Muscle layer of duodenum (tissue), 2 donors: ENCODE measurements around the gene FAM200C.

Source experiments
- H3K27ac ChIP-seq: one replicate; pipeline ENCODE4 v1.7.0; 2013; ENCODE audit warnings: mild to moderate bottlenecking, low read length
- H3K27me3 ChIP-seq: one replicate; pipeline ENCODE4 v1.7.0; 2013; ENCODE audit warnings: low read depth, mild to moderate bottlenecking, control low read depth, low read length
- H3K36me3 ChIP-seq, 2 donors: one replicate each; pipeline ENCODE4 v1.7.0; 2013; ENCODE audit warnings: low read length in 2 of 2, control low read depth in 1 of 2, mild to moderate bottlenecking in 1 of 2; ENCODE audit not compliant: insufficient read depth in 2 of 2, control insufficient read depth in 1 of 2
- H3K4me1 ChIP-seq, 2 donors: one replicate each; pipeline ENCODE4 v1.7.0; 2013; ENCODE audit warnings: low read length in 2 of 2, mild to moderate bottlenecking in 2 of 2, control low read depth in 1 of 2, moderate library complexity in 1 of 2; ENCODE audit not compliant: insufficient read depth in 2 of 2, control insufficient read depth in 1 of 2
- H3K4me3 ChIP-seq, 2 donors: one replicate each; pipeline ENCODE4 v1.7.0; 2013; ENCODE audit warnings: low read length in 2 of 2, low read depth in 1 of 2, mild to moderate bottlenecking in 1 of 2
- H3K9me3 ChIP-seq, 2 donors: one replicate each; pipeline ENCODE4 v1.7.0; 2013; ENCODE audit warnings: low read length in 2 of 2, control low read depth in 1 of 2, mild to moderate bottlenecking in 1 of 2; ENCODE audit not compliant: control insufficient read depth in 1 of 2
- donor health status: healthy.

FAM200C gene

GRCh38 chr5:160378330-160378729, 21.5 kb downstream of the FAM200C start:
- Histone ChIP-seq H3K9me3 (no peaks in the 10 kb centered on the region), H3K27me3 (no peaks in the 10 kb centered on the region), H3K4me1 (peaks cover 0 to 4% of the 10 kb centered on the region in 2 donors), H3K27ac (no peak overlapping the region), H3K4me3 (no peak overlapping the region), H3K36me3 (no peaks in the 10 kb centered on the region)

GRCh38 chr5:160377651-160378050, 22.2 kb downstream of the FAM200C start:
- no peaks in the 10 kb centered on the region for H3K36me3 ChIP-seq
- H3K4me3 ChIP-seq = no peak overlapping the region
- no peak overlapping the region for H3K27ac ChIP-seq
- H3K9me3 ChIP-seq = no peaks in the 10 kb centered on the region
- no peaks in the 10 kb centered on the region for H3K27me3 ChIP-seq
- peaks cover 0 to 4% of the 10 kb centered on the region in 2 donors for H3K4me1 ChIP-seq

GRCh38 chr5:160376416-160376815, 23.4 kb downstream of the FAM200C start:
- no peak overlapping the region for H3K27ac ChIP-seq
- H3K4me3 ChIP-seq = no peak overlapping the region
- H3K4me1 ChIP-seq = peaks cover 0 to 4% of the 10 kb centered on the region in 2 donors
- no peaks in the 10 kb centered on the region for H3K36me3 ChIP-seq
- H3K9me3 ChIP-seq = no peaks in the 10 kb centered on the region
- H3K27me3 ChIP-seq = no peaks in the 10 kb centered on the region

GRCh38 chr5:160375701-160376100, 24.2 kb downstream of the FAM200C start:
- no peak overlapping the region for H3K4me3 ChIP-seq
- H3K27me3 ChIP-seq = no peaks in the 10 kb centered on the region
- H3K36me3 ChIP-seq = no peaks in the 10 kb centered on the region
- H3K9me3 ChIP-seq = no peaks in the 10 kb centered on the region
- H3K27ac ChIP-seq = no peak overlapping the region
- peaks cover 0 to 4% of the 10 kb centered on the region in 2 donors for H3K4me1 ChIP-seq

- H3K27me3 ChIP-seq = no peaks in the 10 kb centered on the region
- no peaks in the 10 kb centered on the region for H3K36me3 ChIP-seq
- H3K27ac ChIP-seq = no peak overlapping the region
- peaks cover 0 to 4% of the 10 kb centered on the region in 2 donors for H3K4me1 ChIP-seq
- H3K4me3 ChIP-seq = no peak overlapping the region
- H3K9me3 ChIP-seq = no peaks in the 10 kb centered on the region
Observed at GRCh38 chr5:160375166-160375565, 24.7 kb downstream of the FAM200C start.

DNA sequence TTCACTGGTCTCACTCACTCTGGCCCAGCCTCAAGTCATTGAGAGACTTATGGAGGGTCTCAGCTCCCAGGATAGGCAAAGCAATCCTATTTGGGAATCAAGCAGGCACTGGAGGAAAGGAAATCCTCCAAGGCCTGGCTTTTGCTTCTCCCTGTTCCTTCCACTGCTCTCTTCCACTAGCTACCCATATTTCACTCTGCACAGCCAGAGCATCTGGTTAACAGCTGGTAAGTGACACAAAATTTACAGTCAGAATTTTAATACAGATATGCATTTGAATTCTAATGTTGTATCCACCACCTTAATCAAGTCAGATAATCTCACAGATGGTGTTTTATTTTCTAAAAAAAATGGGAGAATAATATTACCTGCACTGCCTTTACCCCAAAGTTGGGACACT, 28.6 kb downstream of the FAM200C start:
- Histone ChIP-seq H3K27me3 (no peaks in the 10 kb centered on the region), H3K4me1 (peaks cover 0 to 4% of the 10 kb centered on the region in 2 donors), H3K27ac (no peak overlapping the region), H3K9me3 (no peaks in the 10 kb centered on the region), H3K4me3 (no peak overlapping the region), H3K36me3 (no peaks in the 10 kb centered on the region)

DNA sequence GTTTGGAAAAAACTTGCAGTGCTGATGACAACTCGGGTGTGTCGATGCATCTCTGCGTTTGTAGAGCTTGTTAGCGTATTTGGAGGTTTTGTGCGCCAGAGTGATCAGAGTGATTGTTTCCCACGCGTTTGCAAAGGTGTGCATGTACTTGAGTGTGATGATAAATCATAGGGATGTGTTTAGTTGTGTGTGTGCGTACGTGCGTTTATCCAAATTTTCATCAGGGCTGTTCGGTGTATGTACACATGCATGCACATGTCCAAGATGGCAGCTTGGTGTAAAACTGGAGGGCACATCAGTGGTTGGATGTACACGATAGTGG, 29.2 kb downstream of the FAM200C start:
- H3K27ac ChIP-seq = no peak overlapping the region

DNA sequence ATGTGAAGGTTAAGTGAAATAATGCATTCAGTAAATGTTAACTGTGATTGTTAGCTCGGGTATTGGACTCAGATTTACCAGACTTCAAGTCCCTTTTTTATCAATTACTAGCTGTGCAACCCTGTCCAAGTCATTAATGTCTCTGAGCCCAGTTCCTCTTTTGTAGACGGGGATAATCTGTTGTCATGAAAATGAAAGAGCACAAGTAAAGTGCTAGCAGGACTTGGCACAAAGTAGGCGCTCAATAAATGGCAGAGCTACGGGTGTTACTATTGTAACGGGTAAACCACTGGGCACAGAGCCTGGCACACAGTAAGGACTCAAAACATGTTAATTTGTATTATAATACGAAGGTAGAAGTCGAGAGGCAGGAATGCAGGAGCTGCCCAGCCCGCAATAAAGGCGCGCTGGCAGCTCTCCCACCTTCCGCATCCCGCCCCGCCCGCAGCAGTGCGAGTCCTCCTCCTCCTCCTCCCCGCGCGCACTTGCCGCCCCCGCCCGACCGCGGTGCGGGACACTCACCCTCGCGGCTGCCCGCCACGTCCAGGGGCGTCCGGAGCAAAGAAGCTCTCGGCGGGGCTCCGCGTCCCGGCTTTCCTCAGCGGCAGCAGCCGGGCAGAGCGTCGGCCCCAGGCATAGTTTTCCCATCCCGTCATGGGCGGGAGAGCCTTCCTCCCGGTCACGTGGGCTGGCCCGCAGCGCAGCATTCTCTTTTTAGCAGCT, 29.7 kb downstream of the FAM200C start, which contains the start of gene C1QTNF2:
TSS of gene C1QTNF2 (minus strand) at position 637 of the 723 bp plus-strand sequence. CDS start 15,615 bp downstream, outside the sequence.
- Histone ChIP-seq H3K4me3 (peak within 1 kb of the TSS; percentile 64 to 79), H3K4me1 (no peaks in the 10 kb centered on the region), H3K27ac (no peak within 1 kb of the TSS), H3K9me3 (no peaks in the 10 kb centered on the region), H3K27me3 (no peaks in the 10 kb centered on the region), H3K36me3 (no peaks in the 10 kb centered on the region)

More for the DNA sequence above, 29.2 kb downstream of the FAM200C start:
- H3K4me1 ChIP-seq = no peaks in the 10 kb centered on the region
- no peaks in the 10 kb centered on the region for H3K9me3 ChIP-seq
- no peaks in the 10 kb centered on the region for H3K36me3 ChIP-seq
- peak overlapping the region; percentile 64 to 79 for H3K4me3 ChIP-seq
- H3K27me3 ChIP-seq = no peaks in the 10 kb centered on the region

DNA sequence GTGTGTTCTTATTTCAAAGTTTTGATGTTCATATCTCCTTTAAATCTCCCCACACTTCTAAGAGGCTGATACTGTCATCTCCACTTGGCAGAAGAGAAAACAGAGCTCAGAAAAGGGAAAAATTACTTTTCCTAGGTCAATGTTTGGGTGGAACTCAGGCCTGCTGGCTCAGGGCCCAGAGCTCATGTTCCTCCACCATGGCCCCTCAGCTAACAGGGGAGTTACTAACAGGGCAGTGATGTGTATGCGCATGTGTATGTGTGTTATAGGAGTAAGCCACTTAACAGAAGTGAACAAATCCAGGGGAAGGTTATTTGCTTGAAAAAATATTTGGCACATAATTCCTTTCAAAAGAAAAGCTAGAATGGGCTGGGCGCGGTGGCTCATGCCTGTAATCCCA, 32.0 kb downstream of the FAM200C start:
- Histone ChIP-seq H3K9me3 (no peaks in the 10 kb centered on the region), H3K4me1 (peaks cover 3 to 4% of the 10 kb centered on the region in 2 donors), H3K27me3 (no peaks in the 10 kb centered on the region), H3K36me3 (no peaks in the 10 kb centered on the region), H3K4me3 (no peak overlapping the region), H3K27ac (no peak overlapping the region)

- no peak overlapping the region for H3K4me3 ChIP-seq
- no peaks in the 10 kb centered on the region for H3K36me3 ChIP-seq
- no peaks in the 10 kb centered on the region for H3K9me3 ChIP-seq
- H3K27ac ChIP-seq = no peak overlapping the region
- H3K27me3 ChIP-seq = no peaks in the 10 kb centered on the region
- peaks cover 4 to 5% of the 10 kb centered on the region in 2 donors for H3K4me1 ChIP-seq
Observed at GRCh38 chr5:160367261-160367660, 32.6 kb downstream of the FAM200C start.

GRCh38 chr5:160366230-160366629, 33.6 kb downstream of the FAM200C start:
- Histone ChIP-seq H3K4me3 (no peak overlapping the region), H3K36me3 (no peaks in the 10 kb centered on the region), H3K27me3 (no peaks in the 10 kb centered on the region), H3K4me1 (peaks cover 4 to 5% of the 10 kb centered on the region in 2 donors), H3K27ac (no peak overlapping the region), H3K9me3 (no peaks in the 10 kb centered on the region)
